SK-N-MC (cell line): ENCODE results near the gene ARHGAP30.

ENCODE experiments used
- DNase-seq: peaks from one replicate; pipeline ENCODE4 v3.0.0-alpha.2; 2011; ENCODE audit warnings: low read depth, low spot score
- H3K27ac ChIP-seq: fragments of 200-600 bp; sonication (generic); 2 replicates; pipeline ENCODE4 v1.5.1; 2016; ENCODE audit warnings: mixed run types
- H3K36me3 ChIP-seq: fragments of 200-600 bp; sonication (generic); 2 replicates; pipeline ENCODE4 v1.6.1; 2017; ENCODE audit warnings: antibody characterized with exemption, low read length, mixed read lengths; ENCODE audit not compliant: insufficient read depth
- H3K4me3 ChIP-seq: fragments of 200-600 bp; sonication (generic); 2 replicates; pipeline ENCODE4 v1.5.1; 2016
- H3K9ac ChIP-seq: fragments of 200-600 bp; sonication (generic); 2 replicates; pipeline ENCODE4 v1.8.0; 2017; ENCODE audit warnings: mixed run types, mixed read lengths; ENCODE audit not compliant: insufficient read length
- H3K9me3 ChIP-seq: fragments of 200-600 bp; sonication (generic); 2 replicates; pipeline ENCODE4 v1.6.1; 2017; ENCODE audit warnings: low read depth, mild to moderate bottlenecking, antibody characterized with exemption, low read length, moderate library complexity, mixed read lengths
- EZH2 ChIP-seq: fragments of 200-600 bp; sonication (generic); IDR thresholded peaks from one replicate; pipeline ENCODE4 v1.6.1; 2017; ENCODE audit warnings: antibody characterized with exemption
- FOXP2 ChIP-seq: optimal IDR thresholded peaks from 2 replicates; pipeline ENCODE3; 2011; ENCODE audit warnings: mild to moderate bottlenecking, moderate library complexity; ENCODE audit not compliant: insufficient read depth; ENCODE audit errors: extremely low read length, control extremely low read depth
- POLR2AphosphoS5 ChIP-seq: IDR thresholded peaks from 2 replicates; pipeline ENCODE4 v1.6.1; 2012; ENCODE audit warnings: mild to moderate bottlenecking, low read depth, low read length, borderline replicate concordance

ARHGAP30 gene

GRCh38 chr1:161051219-161051618 is 18.5 kb downstream of the ARHGAP30 start:
- Histone ChIP-seq H3K27ac (no peak overlapping the region), H3K4me3 (no peak overlapping the region), H3K9me3 (no peaks in the 10 kb centered on the region), H3K9ac (no peak overlapping the region), H3K36me3 (no peaks in the 10 kb centered on the region)
- TF ChIP-seq POLR2AphosphoS5 (no peak), FOXP2 (no peak), EZH2 (no peak)
- no peak for DNase-seq

GRCh38 chr1:161048949-161049722 is 20.6 kb downstream of the ARHGAP30 start:
- no peak overlapping the region for H3K9ac ChIP-seq
- no peak overlapping the region for H3K27ac ChIP-seq
- no peak overlapping the region for H3K4me3 ChIP-seq
- H3K9me3 ChIP-seq = no peaks in the 10 kb centered on the region
- TF ChIP-seq EZH2 = no peak
- no peak for TF ChIP-seq FOXP2
- TF ChIP-seq POLR2AphosphoS5 = no peak
- no peaks in the 10 kb centered on the region for H3K36me3 ChIP-seq
- DNase-seq = no peak

DNA sequence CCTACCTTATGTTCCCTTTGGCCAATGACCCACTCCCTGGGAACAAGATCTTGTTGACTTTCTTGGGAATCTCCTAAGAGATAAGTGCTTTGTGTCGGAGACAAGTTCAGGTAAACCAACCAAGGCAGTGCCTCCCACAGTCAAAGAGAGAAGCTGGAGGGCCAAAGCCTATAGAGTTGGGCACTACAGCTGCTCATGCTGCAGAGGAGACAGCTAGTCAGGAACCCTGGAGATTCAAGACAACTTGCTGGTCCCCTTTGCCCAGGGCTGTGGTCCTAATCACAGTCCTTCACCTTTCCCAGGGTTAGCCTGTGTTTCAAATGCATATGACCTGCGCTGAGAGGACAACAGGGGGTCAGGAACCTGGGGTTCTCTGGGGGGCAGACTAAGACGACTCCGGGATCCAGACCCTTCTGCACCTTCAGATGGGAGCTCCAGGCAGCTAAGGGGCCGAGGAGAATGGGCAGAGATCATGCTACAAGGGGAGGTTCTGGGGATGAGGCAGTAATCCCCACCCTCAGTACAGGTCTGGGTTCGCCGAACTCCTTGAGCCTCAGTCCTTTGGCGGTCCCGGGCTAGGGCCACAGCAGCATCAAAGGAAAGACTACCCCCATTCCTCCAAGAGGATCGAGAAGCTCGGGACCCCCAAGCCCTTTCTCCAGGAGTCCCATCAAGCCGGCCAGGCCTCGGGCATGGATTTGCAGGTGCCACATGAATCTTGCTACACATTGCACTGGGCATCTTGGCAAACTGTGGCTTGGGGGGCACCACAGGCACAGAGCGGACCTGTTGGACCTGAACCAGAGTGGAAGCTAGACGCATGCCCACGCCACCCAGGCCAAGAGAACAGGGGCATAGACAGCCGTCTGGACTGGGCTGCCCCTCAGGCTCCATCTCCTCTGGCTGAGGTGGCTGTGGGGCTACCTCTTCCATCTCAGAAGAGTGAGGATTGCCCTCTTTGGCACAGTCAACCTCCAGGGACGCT is 22.0 kb downstream of the ARHGAP30 start:
- DNase-seq = no peak
- TF ChIP-seq FOXP2 (no peak), POLR2AphosphoS5 (no peak), EZH2 (no peak)
- Histone ChIP-seq H3K9me3 (no peaks in the 10 kb centered on the region), H3K27ac (no peak overlapping the region), H3K9ac (no peak overlapping the region), H3K4me3 (no peak overlapping the region), H3K36me3 (peaks cover 5% of the 10 kb centered on the region; the same call in 1 of the 2 replicates)

DNA sequence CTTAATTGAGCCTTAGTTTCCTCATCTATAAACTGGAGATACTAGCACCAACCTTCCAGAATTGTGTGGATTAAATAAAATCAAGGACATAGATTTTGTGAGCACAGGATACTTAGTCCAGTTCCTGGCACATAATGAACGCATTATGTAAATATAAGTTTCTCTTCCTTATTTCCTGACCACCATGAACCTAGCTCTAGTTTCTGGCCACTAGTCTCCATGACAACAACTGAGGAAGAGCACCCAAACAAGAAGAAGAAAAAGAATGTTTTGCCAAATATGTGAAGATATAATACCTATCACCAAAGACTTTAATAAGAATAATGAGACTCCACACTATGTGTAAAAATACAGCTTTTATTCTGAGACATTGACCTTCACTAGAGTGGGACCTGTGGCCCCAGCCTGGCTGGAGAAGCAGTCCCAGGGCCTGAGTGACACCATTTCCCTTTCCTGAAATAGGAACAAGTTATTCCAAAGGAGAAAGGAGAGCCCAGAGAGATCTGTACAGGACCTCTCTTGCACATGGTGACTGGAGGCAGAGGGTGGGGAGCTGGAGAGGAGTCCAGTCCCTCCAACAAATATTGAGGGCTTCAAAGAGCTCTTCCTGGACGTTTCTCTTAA is 23.0 kb downstream of the ARHGAP30 start:
- H3K9ac ChIP-seq = no peak overlapping the region
- peak overlapping the region; percentile 80 for H3K4me3 ChIP-seq
- no peaks in the 10 kb centered on the region for H3K9me3 ChIP-seq
- no peak for DNase-seq
- TF ChIP-seq POLR2AphosphoS5 (no peak), EZH2 (no peak), FOXP2 (no peak)
- H3K27ac ChIP-seq = peak overlapping the region; percentile 95
- H3K36me3 ChIP-seq = peaks cover 15% of the 10 kb centered on the region; the same call in 1 of the 2 replicates

- H3K9me3 ChIP-seq = no peaks in the 10 kb centered on the region
- H3K27ac ChIP-seq = peak within 1 kb of the TSS; percentile 95
- H3K36me3 ChIP-seq = peaks cover 22% of the 10 kb centered on the region
- H3K9ac ChIP-seq = peak within 1 kb of the TSS; percentile 85
- peak; percentile 85 for DNase-seq
- TF ChIP-seq POLR2AphosphoS5 (peak; percentile 94), EZH2 (no peak)
- peak within 1 kb of the TSS; percentile 80 for H3K4me3 ChIP-seq
These were observed 23.7 kb downstream of the ARHGAP30 start, which contains the start of gene USF1 for GRCh38 chr1:161045736-161046604. Gene USF1 (minus strand): TSS chr1:161045977. CDS start chr1:161043275, 2,702 bp downstream.

GRCh38 chr1:161044908-161045735 is 24.6 kb downstream of the ARHGAP30 start:
- Histone ChIP-seq H3K36me3 (peaks cover 30% of the 10 kb centered on the region), H3K4me3 (peak overlapping the region; percentile 80), H3K9me3 (no peaks in the 10 kb centered on the region), H3K27ac (peak overlapping the region; percentile 95; the same call in 1 of the 2 replicates), H3K9ac (peak overlapping the region; percentile 85)
- DNase-seq = no peak
- no peak for TF ChIP-seq EZH2
- TF ChIP-seq POLR2AphosphoS5 = no peak
- no peak for TF ChIP-seq FOXP2

GRCh38 chr1:161044535-161044907 is 25.2 kb downstream of the ARHGAP30 start:
- Histone ChIP-seq H3K36me3 (peaks cover 36% of the 10 kb centered on the region), H3K9me3 (no peaks in the 10 kb centered on the region), H3K9ac (peak overlapping the region; percentile 85), H3K27ac (no peak overlapping the region), H3K4me3 (peak overlapping the region; percentile 80)
- no peak for TF ChIP-seq FOXP2
- TF ChIP-seq EZH2 = no peak
- DNase-seq = no peak
